Measurements from ENCODE around the gene ARHGEF33.

ARHGEF33 gene

GRCh38 chr2:38975042-38975441 lies 85.4 kb downstream of the ARHGEF33 start:
- no peak overlapping the region for H3K27ac ChIP-seq
- no peaks in the 10 kb centered on the region for H3K36me3 ChIP-seq
- no peaks in the 10 kb centered on the region for H3K27me3 ChIP-seq (ENCODE audit: insufficient read depth, low read depth, severe bottlenecking)
- H3K4me3 ChIP-seq (ENCODE audit: low read depth, low read length), result no peak overlapping the region
- DNase-seq, result no peak
- no peaks in the 10 kb centered on the region for H3K9me3 ChIP-seq (ENCODE audit: severe bottlenecking)
- no peak for TF ChIP-seq CTCF (IDR thresholded peaks at IDR 0.05; ENCODE audit: low read depth, low read length)

- no peak for TF ChIP-seq CTCF (IDR thresholded peaks at IDR 0.05; ENCODE audit: low read depth, low read length)
- H3K27ac ChIP-seq, result no peak overlapping the region
- no peak overlapping the region for H3K4me3 ChIP-seq (ENCODE audit: low read depth, low read length)
- DNase-seq, result no peak
- H3K36me3 ChIP-seq, result no peaks in the 10 kb centered on the region
- no peaks in the 10 kb centered on the region for H3K9me3 ChIP-seq (ENCODE audit: severe bottlenecking)
- no peaks in the 10 kb centered on the region for H3K27me3 ChIP-seq (ENCODE audit: insufficient read depth, low read depth, severe bottlenecking)
These were observed 87.4 kb downstream of the ARHGEF33 start for GRCh38 chr2:38977047-38977446.

- peak overlapping the region; percentile 73 for H3K27ac ChIP-seq
- no peaks in the 10 kb centered on the region for H3K27me3 ChIP-seq (ENCODE audit: insufficient read depth, low read depth, severe bottlenecking)
- no peaks in the 10 kb centered on the region for H3K9me3 ChIP-seq (ENCODE audit: severe bottlenecking)
- no peak overlapping the region for H3K4me3 ChIP-seq (ENCODE audit: low read depth, low read length)
- TF ChIP-seq CTCF (IDR thresholded peaks at IDR 0.05; ENCODE audit: low read depth, low read length), result no peak
- no peaks in the 10 kb centered on the region for H3K36me3 ChIP-seq
- no peak for DNase-seq
These were observed 88.7 kb downstream of the ARHGEF33 start for GRCh38 chr2:38978296-38978903.

GRCh38 chr2:38978908-38979307 lies 89.2 kb downstream of the ARHGEF33 start:
- TF ChIP-seq CTCF (IDR thresholded peaks at IDR 0.05; ENCODE audit: low read depth, low read length), result no peak
- Histone ChIP-seq H3K27me3 (ENCODE audit: insufficient read depth, low read depth, severe bottlenecking) (no peaks in the 10 kb centered on the region), H3K9me3 (ENCODE audit: severe bottlenecking) (no peaks in the 10 kb centered on the region), H3K27ac (peak overlapping the region; percentile 73), H3K4me3 (ENCODE audit: low read depth, low read length) (no peak overlapping the region), H3K36me3 (no peaks in the 10 kb centered on the region)
- no peak for DNase-seq

- H3K27ac ChIP-seq, result peak overlapping the region; percentile 16
- no peaks in the 10 kb centered on the region for H3K27me3 ChIP-seq (ENCODE audit: insufficient read depth, low read depth, severe bottlenecking)
- DNase-seq, result no peak
- peaks cover 2% of the 10 kb centered on the region; the same call in 1 of the 2 replicates for H3K36me3 ChIP-seq
- no peak for TF ChIP-seq CTCF (IDR thresholded peaks at IDR 0.05; ENCODE audit: low read depth, low read length)
- H3K9me3 ChIP-seq (ENCODE audit: severe bottlenecking), result no peaks in the 10 kb centered on the region
- H3K4me3 ChIP-seq (ENCODE audit: low read depth, low read length), result no peak overlapping the region
These were observed 91.5 kb downstream of the ARHGEF33 start for GRCh38 chr2:38981003-38981669.

Data from WERI-Rb-1 (cell line).